Measurements from ENCODE around the gene ZCWPW1.

Gene ZCWPW1

GRCh38 chr7:100413889-100414288 lies 14.6 kb downstream of the ZCWPW1 start:
- no peak overlapping the region for H3K4me3 ChIP-seq (ENCODE audit: low read depth, low read length)
- TF ChIP-seq CTCF (IDR thresholded peaks at IDR 0.05; ENCODE audit: low read depth, low read length): no peak

- no peak for TF ChIP-seq CTCF (IDR thresholded peaks at IDR 0.05; ENCODE audit: low read depth, low read length)
- no peak overlapping the region for H3K4me3 ChIP-seq (ENCODE audit: low read depth, low read length)
Observed at GRCh38 chr7:100413346-100413745, 15.2 kb downstream of the ZCWPW1 start.

GRCh38 chr7:100411101-100411500 lies 17.4 kb downstream of the ZCWPW1 start:
- TF ChIP-seq CTCF (IDR thresholded peaks at IDR 0.05; ENCODE audit: low read depth, low read length): no peak
- no peak overlapping the region for H3K4me3 ChIP-seq (ENCODE audit: low read depth, low read length)

DNA sequence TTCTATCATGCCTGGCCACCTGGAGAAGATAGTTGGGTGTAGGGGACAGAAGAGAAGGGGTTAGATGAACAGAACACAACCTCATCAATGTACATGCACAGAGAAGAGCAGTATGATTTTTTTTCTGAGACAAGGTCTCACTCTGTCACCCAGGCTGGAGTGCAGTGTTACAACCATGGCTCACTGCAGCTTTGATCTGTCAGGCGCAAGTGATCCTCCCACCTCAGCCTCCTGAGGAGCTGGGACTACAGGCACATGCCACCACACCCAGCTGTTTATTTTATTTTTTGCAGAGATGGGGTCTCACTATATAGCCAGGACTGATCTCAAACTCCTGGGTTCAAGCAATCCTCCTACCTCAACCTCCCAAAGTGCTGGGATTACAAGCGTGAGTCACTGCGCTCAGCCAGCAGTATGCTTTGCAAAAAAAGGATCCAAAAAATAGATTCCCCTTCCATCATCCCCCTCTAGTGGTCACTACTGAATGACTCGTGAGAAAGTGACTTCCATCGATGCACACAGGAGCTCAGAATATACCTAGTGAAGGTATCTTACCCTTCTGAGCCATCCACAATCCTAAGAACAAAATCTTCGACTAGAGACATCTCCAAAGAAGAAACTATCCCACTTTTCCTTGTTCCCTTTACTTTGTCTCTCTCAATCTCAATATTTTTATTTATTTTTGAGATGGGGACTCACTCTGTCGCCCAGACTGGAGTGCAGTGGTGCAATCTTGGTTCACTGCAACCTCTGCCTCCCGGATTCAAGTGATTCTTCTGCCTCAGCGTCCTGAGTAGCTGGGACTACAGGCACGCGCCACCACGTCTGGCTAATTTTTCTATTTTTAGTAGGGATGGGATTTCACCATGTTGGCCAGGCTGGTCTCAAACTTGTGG lies 21.0 kb downstream of the ZCWPW1 start:
- H3K4me3 ChIP-seq (ENCODE audit: low read depth, low read length): no peak overlapping the region
- peak; percentile 65 for TF ChIP-seq CTCF (IDR thresholded peaks at IDR 0.05; ENCODE audit: low read depth, low read length)

DNA sequence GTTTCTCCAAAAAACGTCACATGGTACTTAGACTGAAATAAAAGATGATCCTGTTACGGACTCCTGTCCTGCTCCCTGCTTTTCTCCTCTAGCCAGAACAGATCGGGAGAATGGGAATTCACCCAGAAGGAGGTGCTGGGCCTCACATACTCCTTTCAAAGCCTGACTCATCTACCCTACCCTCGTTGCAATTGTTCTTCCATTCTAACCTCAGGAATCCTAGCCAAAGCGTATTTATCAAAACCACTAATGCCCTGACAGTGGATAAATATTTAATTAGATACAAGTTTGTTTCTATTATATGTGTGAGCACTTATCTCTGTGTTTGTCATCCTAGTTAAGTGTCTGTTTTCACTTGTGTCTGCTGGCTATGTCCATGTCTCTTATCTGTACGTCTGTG lies 21.7 kb downstream of the ZCWPW1 start:
- H3K4me3 ChIP-seq (ENCODE audit: low read depth, low read length): no peak overlapping the region
- TF ChIP-seq CTCF (IDR thresholded peaks at IDR 0.05; ENCODE audit: low read depth, low read length): no peak

- H3K4me3 ChIP-seq (ENCODE audit: low read depth, low read length): no peak overlapping the region
- no peak for TF ChIP-seq CTCF (IDR thresholded peaks at IDR 0.05; ENCODE audit: low read depth, low read length)
Observed at GRCh38 chr7:100402241-100402640, 26.3 kb downstream of the ZCWPW1 start.

GRCh38 chr7:100401811-100402210 lies 26.7 kb downstream of the ZCWPW1 start:
- H3K4me3 ChIP-seq (ENCODE audit: low read depth, low read length): no peak overlapping the region
- TF ChIP-seq CTCF (IDR thresholded peaks at IDR 0.05; ENCODE audit: low read depth, low read length): no peak
